SK-N-SH (cell line): ENCODE data around the gene CAMK2D. TPM values are rescaled to one million over a fixed set of nuclear protein-coding genes. Genes with fewer than 3 reads are reported as not detected.

Source experiments
- CTCF ChIA-PET: fragments of 300-600, 350-600 bp; formaldehyde crosslinking; extraction: SDS; loops from one replicate; lab custom pipeline; 2021; lab: Yijun Ruan, JAX
- POLR2A ChIA-PET: fragments of 350-600 bp; sonication (Branson Sonifier 250); formaldehyde crosslinking; extraction: SDS; loops from one replicate; lab custom pipeline; 2020; ENCODE audit warnings: antibody characterized with exemption, inconsistent platforms; lab: Yijun Ruan, JAX
- DNase-seq: peaks from one replicate; pipeline ENCODE4 v3.0.0; 2012
- H2AFZ ChIP-seq: fragments of 200-600 bp; sonication (generic); 2 replicates; pipeline ENCODE4 v1.8.1; 2016; ENCODE audit warnings: antibody characterized with exemption, mild to moderate bottlenecking, low read depth
- H3F3A ChIP-seq: fragments of 200-600 bp; sonication (generic); replicated peaks from 2 replicates; pipeline ENCODE3; 2016; ENCODE audit warnings: antibody characterized with exemption, mild to moderate bottlenecking; ENCODE audit not compliant: insufficient read depth
- H3K27ac ChIP-seq, 2 experiments: fragments of 200-500 bp in 1 of 2; fragments of 200-600 bp in 1 of 2; sonication (Bioruptor generic) in 1 of 2; sonication (generic), shearing (Covaris generic) in 1 of 2; 2 replicates each; pipeline versions ENCODE4 v1.5.1 to v1.6.1; 2014 to 2016; ENCODE audit warnings: low read depth in 2 of 2, inconsistent platforms in 1 of 2, low read length in 1 of 2, mild to moderate bottlenecking in 1 of 2, mixed read lengths in 1 of 2
- H3K27me3 ChIP-seq: fragments of 200-600 bp; sonication (generic), shearing (Covaris generic); 2 replicates; pipeline ENCODE4 v1.6.1; 2016; ENCODE audit warnings: mixed run types; ENCODE audit not compliant: insufficient read depth
- H3K36me3 ChIP-seq, 2 experiments: fragments of 200-500 bp in 1 of 2; fragments of 200-600 bp in 1 of 2; sonication (Bioruptor generic) in 1 of 2; sonication (generic) in 1 of 2; replicated peaks in 1 of 2; 2 replicates each; pipeline versions ENCODE3 to v1.5.1; 2014 to 2016; ENCODE audit warnings: low read length in 1 of 2, mild to moderate bottlenecking in 1 of 2; ENCODE audit not compliant: insufficient read depth in 2 of 2, control insufficient read depth in 1 of 2
- H3K4me1 ChIP-seq, 2 experiments: fragments of 200-500 bp in 1 of 2; fragments of 200-600 bp in 1 of 2; sonication (Bioruptor generic) in 1 of 2; sonication (generic), shearing (Covaris generic) in 1 of 2; 2 replicates each; pipeline versions ENCODE4 v1.5.1 to v1.6.1; 2014 to 2016; ENCODE audit warnings: low read depth in 1 of 2, low read length in 1 of 2, mixed run types in 1 of 2; ENCODE audit not compliant: insufficient read depth in 2 of 2, control insufficient read depth in 1 of 2
- H3K4me2 ChIP-seq: fragments of 200-600 bp; sonication (generic), shearing (Covaris generic); 2 replicates; pipeline ENCODE4 v1.6.1; 2017; ENCODE audit warnings: mixed run types
- H3K4me3 ChIP-seq, 2 experiments: fragments of 200-500 bp in 1 of 2; fragments of 200-600 bp in 1 of 2; sonication (Bioruptor generic) in 1 of 2; sonication (generic), shearing (Covaris generic) in 1 of 2; 2 replicates each; pipeline versions ENCODE4 v1.5.1 to v1.8.1; 2014 to 2016; ENCODE audit warnings: low read depth in 2 of 2, inconsistent platforms in 1 of 2, low read length in 1 of 2, mild to moderate bottlenecking in 1 of 2, mixed read lengths in 1 of 2, moderate library complexity in 1 of 2
- H3K79me2 ChIP-seq: fragments of 200-600 bp; sonication (generic); 2 replicates; pipeline ENCODE4 v1.8.1; 2017; ENCODE audit warnings: mild to moderate bottlenecking; ENCODE audit not compliant: insufficient read depth
- H3K9ac ChIP-seq: fragments of 200-600 bp; sonication (generic); 2 replicates; pipeline ENCODE4 v1.6.1; 2017; ENCODE audit warnings: mixed run types
- H3K9me2 ChIP-seq: fragments of 200-600 bp; sonication (generic); 2 replicates; pipeline ENCODE4 v1.6.1; 2017; ENCODE audit warnings: mixed run types
- H3K9me3 ChIP-seq: fragments of 200-600 bp; sonication (generic); 2 replicates; pipeline ENCODE4 v1.6.1; 2017; ENCODE audit warnings: mixed run types, mild to moderate bottlenecking, moderate library complexity
- H4K20me1 ChIP-seq: fragments of 200-600 bp; sonication (generic); 2 replicates; pipeline ENCODE4 v1.6.1; 2017; ENCODE audit warnings: mild to moderate bottlenecking, mixed run types; ENCODE audit not compliant: insufficient read depth
- CHD2 ChIP-seq: fragments of 150-350 bp; IDR thresholded peaks from 2 replicates; pipeline ENCODE4 v1.6.1; 2018; ENCODE audit warnings: low read length; ENCODE audit not compliant: partially characterized antibody
- ELF1 ChIP-seq: IDR thresholded peaks from 2 replicates; pipeline ENCODE4 v1.4.0; 2012
- EP300 ChIP-seq, 2 experiments: IDR thresholded peaks; 2 replicates each; pipeline versions ENCODE4 v1.4.0 to v1.6.1; 2012; ENCODE audit warnings: borderline replicate concordance in 1 of 2, low read depth in 1 of 2, low read length in 1 of 2
- FOXM1 ChIP-seq: IDR thresholded peaks from 2 replicates; pipeline ENCODE4 v1.4.0; 2012; ENCODE audit warnings: low read depth, mild to moderate bottlenecking
- JUND ChIP-seq: IDR thresholded peaks from 2 replicates; pipeline ENCODE4 v1.4.0; 2012
- MEF2A ChIP-seq: IDR thresholded peaks from 2 replicates; pipeline ENCODE4 v1.4.0; 2012; ENCODE audit warnings: low read depth, borderline replicate concordance
- MXI1 ChIP-seq: IDR thresholded peaks from 2 replicates; pipeline ENCODE4 v1.6.1; 2012; ENCODE audit warnings: mild to moderate bottlenecking, low read depth, low read length, improper control_type of control experiment
- NFIC ChIP-seq: IDR thresholded peaks from 2 replicates; pipeline ENCODE4 v1.4.0; 2012; ENCODE audit warnings: borderline replicate concordance
- POLR2AphosphoS5 ChIP-seq: IDR thresholded peaks from 2 replicates; pipeline ENCODE4 v1.6.1; 2012; ENCODE audit warnings: low read depth, low read length
- RAD21 ChIP-seq: IDR thresholded peaks from 2 replicates; pipeline ENCODE4 v1.6.1; 2012; ENCODE audit warnings: mild to moderate bottlenecking, low read length
- RCOR1 ChIP-seq: fragments of 150-350 bp; IDR thresholded peaks from 2 replicates; pipeline ENCODE4 v1.6.1; 2017; ENCODE audit warnings: antibody characterized with exemption, low read length
- RXRA ChIP-seq: IDR thresholded peaks from 2 replicates; pipeline ENCODE4 v1.4.0; 2012; ENCODE audit warnings: low read depth, mild to moderate bottlenecking, borderline replicate concordance
- SIN3A ChIP-seq: IDR thresholded peaks from 2 replicates; pipeline ENCODE4 v1.6.1; 2012; ENCODE audit warnings: low read depth, mild to moderate bottlenecking, low read length, moderate library complexity, borderline replicate concordance
- SMC3 ChIP-seq: IDR thresholded peaks from 2 replicates; pipeline ENCODE4 v1.6.1; 2012; ENCODE audit warnings: low read depth, low read length, improper control_type of control experiment
- TEAD4 ChIP-seq: IDR thresholded peaks from 2 replicates; pipeline ENCODE4 v1.4.0; 2012; ENCODE audit warnings: mild to moderate bottlenecking, borderline replicate concordance; ENCODE audit not compliant: insufficient read depth
- YY1 ChIP-seq: IDR thresholded peaks from 2 replicates; pipeline ENCODE4 v1.4.0; 2012; ENCODE audit warnings: low read depth, mild to moderate bottlenecking
- WGBS: methylation state at CpG from one replicate; pipeline ENCODE4 v1.1.6; 2017; ENCODE audit warnings: low lambda C conversion rate; 5-methylcytosine and 5-hydroxymethylcytosine counted together
- polyA plus RNA-seq, 3 experiments: library from polyadenylated mRNA; depleted of rRNA; stranded (reverse); fragments of >200 nt; gene quantifications; 2 replicates each; pipeline ENCODE4 v1.2.3, GENCODE V29; 2012
- TF ChIP-seq, protein P1 (sequence below): IDR thresholded peaks from 2 replicates; pipeline ENCODE4 v1.4.0; 2012; ENCODE audit warnings: low read depth, borderline replicate concordance
- TF ChIP-seq, protein P2 (sequence below): fragments of 150-350 bp; IDR thresholded peaks from 2 replicates; pipeline ENCODE4 v1.6.1; 2017; ENCODE audit warnings: antibody characterized with exemption, low read length, low read depth, borderline replicate concordance
- TF ChIP-seq, protein P3 (sequence below): fragments of 150-350 bp; IDR thresholded peaks from 2 replicates; pipeline ENCODE4 v1.6.1; 2016; ENCODE audit warnings: mild to moderate bottlenecking, low read depth, low read length

The CAMK2D gene
- polyA plus RNA-seq, 1 of the 3 experiments (the other 2 are of a cell fraction), result 17.0 TPM

DNA sequence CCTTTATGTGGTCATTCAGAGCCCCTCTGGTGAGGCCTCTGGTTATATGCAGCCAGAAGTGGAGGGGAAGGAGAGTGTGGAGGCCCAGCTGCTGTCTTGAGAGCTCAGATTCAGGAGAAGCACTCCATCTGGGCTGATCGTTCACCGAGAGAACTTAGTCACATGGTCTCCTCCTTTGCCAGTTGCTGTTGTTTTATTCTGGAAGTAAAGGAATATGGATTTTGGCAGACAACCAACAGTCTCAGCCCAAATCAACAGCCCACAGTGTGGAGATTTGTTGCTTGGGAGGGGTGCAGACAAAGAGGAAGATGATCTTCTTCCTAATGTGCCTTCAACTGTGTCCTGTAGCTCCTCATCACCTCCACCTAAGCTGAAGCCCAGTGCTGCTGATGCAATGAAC lies 356.7 kb downstream of the CAMK2D start:
- Histone ChIP-seq H3K4me3 (no peak overlapping the region), H3K9me3 (no peaks in the 10 kb centered on the region), H3K9ac (no peak overlapping the region), H3K36me3 (no peaks in the 10 kb centered on the region), H4K20me1 (no peaks in the 10 kb centered on the region), H3K4me2 (no peak overlapping the region), H3K27me3 (no peaks in the 10 kb centered on the region), H3K79me2 (no peaks in the 10 kb centered on the region), H3K4me1 (no peaks in the 10 kb centered on the region), H3K9me2 (no peaks in the 10 kb centered on the region), H3F3A (no peaks in the 10 kb centered on the region), H2AFZ (no peak overlapping the region), H3K27ac (no peak overlapping the region)
- 84% methylated on average over 2 of the region's 2 CpGs for WGBS
- CTCF ChIA-PET, result interaction anchor here (0.7 to 1.1 kb wide), 2 partner anchors 10 to 14 kb away, joined by 3 to 5 read pairs; no protein-coding TSS in a partner anchor
- no peak for TF ChIP-seq RAD21
- TF ChIP-seq SMC3, result no peak
- TF ChIP-seq ELF1, result no peak
- no peak for TF ChIP-seq POLR2AphosphoS5
- TF ChIP-seq, protein P1, sequence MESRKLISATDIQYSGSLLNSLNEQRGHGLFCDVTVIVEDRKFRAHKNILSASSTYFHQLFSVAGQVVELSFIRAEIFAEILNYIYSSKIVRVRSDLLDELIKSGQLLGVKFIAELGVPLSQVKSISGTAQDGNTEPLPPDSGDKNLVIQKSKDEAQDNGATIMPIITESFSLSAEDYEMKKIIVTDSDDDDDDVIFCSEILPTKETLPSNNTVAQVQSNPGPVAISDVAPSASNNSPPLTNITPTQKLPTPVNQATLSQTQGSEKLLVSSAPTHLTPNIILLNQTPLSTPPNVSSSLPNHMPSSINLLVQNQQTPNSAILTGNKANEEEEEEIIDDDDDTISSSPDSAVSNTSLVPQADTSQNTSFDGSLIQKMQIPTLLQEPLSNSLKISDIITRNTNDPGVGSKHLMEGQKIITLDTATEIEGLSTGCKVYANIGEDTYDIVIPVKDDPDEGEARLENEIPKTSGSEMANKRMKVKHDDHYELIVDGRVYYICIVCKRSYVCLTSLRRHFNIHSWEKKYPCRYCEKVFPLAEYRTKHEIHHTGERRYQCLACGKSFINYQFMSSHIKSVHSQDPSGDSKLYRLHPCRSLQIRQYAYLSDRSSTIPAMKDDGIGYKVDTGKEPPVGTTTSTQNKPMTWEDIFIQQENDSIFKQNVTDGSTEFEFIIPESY, result no peak
- TF ChIP-seq, protein P2, sequence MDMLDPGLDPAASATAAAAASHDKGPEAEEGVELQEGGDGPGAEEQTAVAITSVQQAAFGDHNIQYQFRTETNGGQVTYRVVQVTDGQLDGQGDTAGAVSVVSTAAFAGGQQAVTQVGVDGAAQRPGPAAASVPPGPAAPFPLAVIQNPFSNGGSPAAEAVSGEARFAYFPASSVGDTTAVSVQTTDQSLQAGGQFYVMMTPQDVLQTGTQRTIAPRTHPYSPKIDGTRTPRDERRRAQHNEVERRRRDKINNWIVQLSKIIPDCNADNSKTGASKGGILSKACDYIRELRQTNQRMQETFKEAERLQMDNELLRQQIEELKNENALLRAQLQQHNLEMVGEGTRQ, result no peak
- TF ChIP-seq SIN3A, result no peak
- TF ChIP-seq RCOR1, result no peak
- TF ChIP-seq, protein P3, sequence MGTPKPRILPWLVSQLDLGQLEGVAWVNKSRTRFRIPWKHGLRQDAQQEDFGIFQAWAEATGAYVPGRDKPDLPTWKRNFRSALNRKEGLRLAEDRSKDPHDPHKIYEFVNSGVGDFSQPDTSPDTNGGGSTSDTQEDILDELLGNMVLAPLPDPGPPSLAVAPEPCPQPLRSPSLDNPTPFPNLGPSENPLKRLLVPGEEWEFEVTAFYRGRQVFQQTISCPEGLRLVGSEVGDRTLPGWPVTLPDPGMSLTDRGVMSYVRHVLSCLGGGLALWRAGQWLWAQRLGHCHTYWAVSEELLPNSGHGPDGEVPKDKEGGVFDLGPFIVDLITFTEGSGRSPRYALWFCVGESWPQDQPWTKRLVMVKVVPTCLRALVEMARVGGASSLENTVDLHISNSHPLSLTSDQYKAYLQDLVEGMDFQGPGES, result no peak
- no peak for TF ChIP-seq NFIC
- TF ChIP-seq CHD2, result no peak
- no peak for TF ChIP-seq YY1
- TF ChIP-seq MEF2A, result no peak
- no peak for TF ChIP-seq JUND
- TF ChIP-seq TEAD4, result no peak
- TF ChIP-seq EP300 (IDR thresholded peaks at IDR 0.05; ENCODE audit: borderline replicate concordance in 1 of 2, low read depth in 1 of 2, low read length in 1 of 2), result no peak
- TF ChIP-seq MXI1, result no peak
- no peak for TF ChIP-seq RXRA
- TF ChIP-seq FOXM1, result no peak
- no peak for DNase-seq
- POLR2A ChIA-PET, result no interaction called here
